CD4-positive, alpha-beta T cell treated with Interleukin-17A for 1 hour (primary cell): ENCODE data around the gene ELK4.

ENCODE experiments used
- DNase-seq: peaks from one replicate; pipeline ENCODE4 v3.0.0-alpha.2; 2020

The ELK4 gene

GRCh38 chr1:205578780-205579571 lies 52.8 kb downstream of the ELK4 start:
- DNase-seq, result no peak

GRCh38 chr1:205577874-205578658 lies 53.7 kb downstream of the ELK4 start:
- no peak for DNase-seq

GRCh38 chr1:205576805-205577761 lies 54.7 kb downstream of the ELK4 start:
- no peak for DNase-seq

- DNase-seq, result no peak
Measured at GRCh38 chr1:205576011-205576410, 55.8 kb downstream of the ELK4 start.

GRCh38 chr1:205575294-205575885 lies 56.4 kb downstream of the ELK4 start:
- DNase-seq, result no peak

- no peak for DNase-seq
Measured at GRCh38 chr1:205572421-205572820, 59.4 kb downstream of the ELK4 start.

- DNase-seq, result no peak
Measured at GRCh38 chr1:205571747-205572146, 60.1 kb downstream of the ELK4 start.

- no peak for DNase-seq
Measured at GRCh38 chr1:205570796-205571537, 60.8 kb downstream of the ELK4 start.

- no peak for DNase-seq
Measured at GRCh38 chr1:205570173-205570501, 61.7 kb downstream of the ELK4 start.

- no peak for DNase-seq
Measured at GRCh38 chr1:205569411-205570172, 62.2 kb downstream of the ELK4 start.

GRCh38 chr1:205568469-205569361 lies 63.1 kb downstream of the ELK4 start:
- no peak for DNase-seq

- DNase-seq, result no peak
Measured at GRCh38 chr1:205568135-205568468, 63.7 kb downstream of the ELK4 start.

GRCh38 chr1:205567716-205568115 lies 64.1 kb downstream of the ELK4 start:
- DNase-seq, result no peak

GRCh38 chr1:205565799-205566198 lies 66.0 kb downstream of the ELK4 start:
- no peak for DNase-seq

GRCh38 chr1:205563927-205564441 lies 67.8 kb downstream of the ELK4 start:
- DNase-seq, result no peak

GRCh38 chr1:205561501-205562203 lies 70.2 kb downstream of the ELK4 start:
- no peak for DNase-seq
